NCI-H526 treated with DMSO at 0.1 percent for 48 hours (cell line): ENCODE results near the gene DYNC2I2.
"Not testable (repeated sequence)": the region's sequence is repeated elsewhere in the genome, so short reads cannot be mapped to it uniquely, and the experiment has no call there.

Experiments used
- DNase-seq: peaks from one replicate; lab custom pipeline; 2025; lab: John Stamatoyannopoulos, UW

The DYNC2I2 gene

GRCh38 chr9:128685636-128686489 is 29.2 kb upstream of the DYNC2I2 start:
- DNase-seq: no peak

DNA sequence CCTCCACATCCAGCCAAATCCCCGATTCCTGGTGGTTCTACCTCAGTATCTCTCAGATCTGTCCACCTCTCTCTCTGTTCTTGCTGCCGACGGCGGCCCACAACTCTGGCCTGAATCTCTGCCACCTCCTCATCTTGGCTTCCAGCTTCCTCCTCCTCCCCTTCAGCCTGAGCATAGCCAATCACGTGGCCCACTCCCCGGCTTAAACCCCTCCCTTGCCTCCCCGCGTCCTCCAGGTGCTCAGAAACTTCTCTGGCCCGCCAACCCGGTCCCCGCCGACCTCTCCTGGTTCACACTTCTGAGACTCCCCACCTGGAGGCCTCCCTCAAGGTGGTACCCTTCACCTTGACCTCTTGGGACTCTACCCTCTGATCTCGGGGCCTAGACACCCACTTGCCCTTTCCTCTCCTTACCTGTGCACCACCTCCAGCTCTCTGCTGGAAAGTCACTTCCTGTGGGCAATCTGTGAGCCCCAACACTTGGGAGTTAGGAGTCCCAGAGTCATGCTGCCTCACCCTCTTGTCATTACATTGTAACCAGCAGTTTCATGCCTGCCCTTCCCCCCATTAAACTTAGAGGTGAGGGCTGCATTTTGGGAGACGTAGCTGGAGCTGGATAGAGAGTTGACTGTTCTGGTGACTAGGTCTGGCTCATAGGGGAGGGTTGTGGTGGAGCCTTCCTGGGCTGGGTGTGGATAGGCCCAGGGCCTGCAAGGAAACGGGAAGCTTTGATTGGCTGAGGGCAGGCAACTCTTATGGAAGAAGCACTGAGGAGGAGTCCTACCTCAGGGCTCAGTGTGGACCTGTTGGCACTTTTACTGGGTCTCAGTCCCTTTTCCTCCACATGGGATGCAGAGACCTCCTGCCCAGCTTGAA is 27.9 kb upstream of the DYNC2I2 start:
- DNase-seq: peak; percentile 61

- DNase-seq: no peak
Measured at GRCh38 chr9:128684065-128684324, 27.3 kb upstream of the DYNC2I2 start.

GRCh38 chr9:128683340-128684064 is 26.9 kb upstream of the DYNC2I2 start:
- no peak for DNase-seq

GRCh38 chr9:128677794-128678193 is 21.1 kb upstream of the DYNC2I2 start:
- DNase-seq: no peak

DNA sequence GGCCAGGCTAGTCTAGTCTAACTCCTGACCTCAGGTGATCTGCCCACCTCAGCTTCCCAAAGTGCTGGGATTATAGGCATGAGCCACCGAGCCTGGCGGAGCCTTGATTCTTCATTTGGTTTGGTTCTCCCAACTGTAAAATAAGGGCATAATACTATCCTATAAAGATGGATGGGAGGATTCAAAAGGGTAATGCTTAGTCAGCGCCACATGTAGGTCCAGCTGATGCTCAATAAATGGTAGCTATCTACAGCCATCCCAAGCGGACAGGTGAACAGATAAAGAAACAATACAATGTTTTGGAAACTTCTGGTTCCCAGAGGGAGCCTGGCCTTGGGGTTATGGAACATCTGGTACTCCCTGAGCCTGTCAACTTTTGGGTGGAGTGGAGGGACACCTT is 18.7 kb upstream of the DYNC2I2 start:
- no peak for DNase-seq

DNA sequence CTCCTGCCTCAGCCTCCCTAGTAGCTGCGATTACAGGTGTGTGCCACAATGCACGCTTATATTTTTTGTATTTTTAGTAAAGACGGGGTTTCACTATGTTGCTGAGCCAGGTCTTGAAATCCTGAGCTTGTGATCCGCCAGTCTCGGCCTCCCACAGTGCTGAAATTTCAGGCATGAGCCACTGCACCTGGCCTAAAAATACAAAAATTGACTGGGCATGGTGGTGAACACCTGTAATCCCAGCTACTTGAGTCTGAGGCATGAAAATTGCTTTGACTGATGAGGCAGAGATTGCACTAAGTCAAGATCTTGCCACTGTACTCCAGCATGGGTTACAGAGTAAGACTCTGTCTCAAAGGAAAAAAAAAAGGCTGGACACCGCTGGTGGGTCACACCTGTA is 13.1 kb upstream of the DYNC2I2 start:
- no peak for DNase-seq

- DNase-seq: not testable (repeated sequence)
Measured at GRCh38 chr9:128666481-128666941, 9.9 kb upstream of the DYNC2I2 start.

DNA sequence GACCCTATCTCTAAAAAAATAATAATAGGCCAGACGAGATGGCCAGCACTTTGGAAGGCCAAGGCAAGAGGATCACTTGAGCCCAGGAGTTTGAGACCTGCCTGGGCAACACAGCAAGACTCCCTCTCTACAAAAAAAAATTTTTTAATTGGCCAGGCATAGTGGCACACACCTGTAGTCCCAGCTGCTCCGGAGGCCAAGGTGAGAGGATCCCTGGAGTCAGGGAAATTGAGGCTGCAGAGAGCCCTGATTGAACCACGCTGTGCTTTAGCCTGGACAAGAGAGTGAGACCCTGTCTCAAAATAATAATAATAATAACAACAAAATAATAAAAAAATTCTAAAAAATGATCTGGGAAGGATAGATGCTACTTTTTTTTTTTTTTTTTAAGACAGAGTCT is 1.1 kb upstream of the DYNC2I2 start:
- no peak for DNase-seq

GRCh38 chr9:128657344-128657704 is 677 bp upstream of the DYNC2I2 start:
- no peak for DNase-seq

GRCh38 chr9:128654481-128654880 is 2.2 kb downstream of the DYNC2I2 start:
- no peak for DNase-seq

GRCh38 chr9:128653908-128654307 is 2.7 kb downstream of the DYNC2I2 start:
- no peak for DNase-seq

GRCh38 chr9:128651798-128652197 is 4.8 kb downstream of the DYNC2I2 start:
- DNase-seq: no peak

DNA sequence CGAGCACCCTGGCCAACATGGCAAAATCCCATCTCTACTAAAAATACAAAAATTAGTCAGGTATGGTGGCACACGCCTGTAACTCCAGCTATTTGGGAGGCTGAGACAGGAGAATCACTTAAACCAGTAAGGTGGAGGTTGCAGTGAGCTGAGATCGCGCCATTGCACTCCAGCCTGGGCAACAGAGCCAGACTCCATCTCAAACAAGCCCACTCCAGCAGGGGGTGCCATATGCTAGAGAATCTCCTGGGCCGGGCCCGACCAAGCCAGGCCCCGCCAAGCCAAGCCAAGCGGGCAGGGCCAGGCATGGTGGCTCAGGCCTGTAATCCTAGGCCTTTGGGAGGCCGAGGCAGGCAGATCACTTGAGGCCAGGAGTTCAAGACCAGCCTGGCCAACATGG is 8.4 kb downstream of the DYNC2I2 start:
- DNase-seq: not testable (repeated sequence)

GRCh38 chr9:128643519-128644300 is 12.9 kb downstream of the DYNC2I2 start:
- no peak for DNase-seq

DNA sequence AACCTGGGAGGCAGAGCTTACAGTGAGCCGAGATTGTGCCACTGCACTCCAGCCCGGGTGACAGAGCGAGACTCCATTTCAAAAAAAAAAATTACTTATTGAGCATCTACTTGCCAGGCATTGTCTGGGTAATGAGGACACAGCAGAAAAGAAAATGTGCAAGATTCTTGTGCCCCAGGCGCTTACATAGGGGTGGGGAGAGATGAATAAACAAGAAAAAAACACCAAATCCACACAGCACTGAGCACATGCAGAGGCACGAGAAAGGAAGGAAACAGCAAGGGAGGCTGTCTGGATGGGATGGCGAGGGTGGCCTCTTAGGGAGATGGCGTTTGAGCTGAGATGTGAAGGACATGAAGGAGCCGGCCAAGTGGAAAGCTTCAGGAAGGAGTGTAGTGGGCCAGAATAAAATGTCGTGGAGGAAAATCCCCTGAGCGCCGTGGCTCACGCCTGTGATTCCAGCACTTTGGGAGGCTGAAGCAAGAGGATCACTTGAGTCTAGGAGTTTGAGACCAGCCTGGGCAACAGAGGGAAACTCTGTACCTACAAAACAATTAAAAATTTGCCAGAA is 13.9 kb downstream of the DYNC2I2 start:
- no peak for DNase-seq

DNA sequence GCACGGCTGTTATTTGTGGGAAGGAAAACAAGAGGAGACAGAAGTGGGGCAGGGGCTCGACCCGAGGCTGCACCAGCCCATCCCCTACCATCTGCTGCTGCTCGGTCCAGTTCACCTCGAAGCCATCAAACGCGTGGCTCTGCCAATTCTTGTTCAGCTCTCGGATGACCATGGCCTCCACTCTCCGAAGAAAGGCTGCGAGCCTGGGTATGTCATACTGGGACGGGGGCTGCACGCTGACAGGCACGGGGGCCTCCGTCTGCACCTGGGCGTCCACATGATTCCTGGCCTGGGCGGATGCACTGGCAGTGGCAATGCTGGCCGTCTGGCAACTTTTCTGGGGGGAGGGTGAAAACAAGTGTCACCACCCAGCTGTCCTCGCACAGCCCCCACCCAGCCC is 16.0 kb downstream of the DYNC2I2 start:
- no peak for DNase-seq

DNA sequence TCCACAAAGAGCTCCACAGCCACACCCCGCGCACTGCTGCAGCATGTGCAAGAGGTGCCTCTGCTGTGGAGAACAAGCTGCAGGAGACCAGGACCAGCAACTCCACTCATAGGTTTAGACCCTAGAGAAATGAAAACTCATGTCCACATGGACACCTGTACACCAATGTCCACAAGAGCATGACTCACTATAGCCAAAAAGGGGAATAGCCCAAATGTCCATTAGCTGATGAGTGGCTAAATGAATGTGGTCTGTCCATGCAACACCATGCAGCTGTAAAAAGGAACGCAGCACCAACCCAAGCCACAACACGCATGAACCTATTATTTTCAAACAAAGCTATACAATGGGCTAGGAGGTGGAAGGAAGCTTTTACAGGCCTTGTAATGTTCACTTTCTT is 18.1 kb downstream of the DYNC2I2 start:
- no peak for DNase-seq

DNA sequence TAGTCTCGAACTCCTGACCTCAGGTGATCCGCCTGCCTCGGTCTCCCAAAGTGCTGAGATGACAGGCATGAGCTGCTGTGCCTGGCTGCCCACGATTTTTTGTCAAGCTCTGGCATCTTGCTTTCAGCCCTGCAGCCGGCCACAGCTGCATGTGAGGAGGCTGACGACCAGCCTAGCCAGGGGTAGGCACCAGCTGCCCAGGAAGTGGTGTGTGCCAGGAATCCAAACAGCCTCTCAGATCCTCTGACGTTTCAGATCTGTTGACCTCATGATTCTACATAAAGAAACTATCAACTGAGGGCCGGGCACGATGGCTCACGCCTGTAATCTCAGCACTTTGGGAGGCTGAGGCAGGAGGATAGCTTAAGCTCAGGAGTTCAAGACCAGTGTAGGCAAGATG is 19.0 kb downstream of the DYNC2I2 start:
- no peak for DNase-seq

DNA sequence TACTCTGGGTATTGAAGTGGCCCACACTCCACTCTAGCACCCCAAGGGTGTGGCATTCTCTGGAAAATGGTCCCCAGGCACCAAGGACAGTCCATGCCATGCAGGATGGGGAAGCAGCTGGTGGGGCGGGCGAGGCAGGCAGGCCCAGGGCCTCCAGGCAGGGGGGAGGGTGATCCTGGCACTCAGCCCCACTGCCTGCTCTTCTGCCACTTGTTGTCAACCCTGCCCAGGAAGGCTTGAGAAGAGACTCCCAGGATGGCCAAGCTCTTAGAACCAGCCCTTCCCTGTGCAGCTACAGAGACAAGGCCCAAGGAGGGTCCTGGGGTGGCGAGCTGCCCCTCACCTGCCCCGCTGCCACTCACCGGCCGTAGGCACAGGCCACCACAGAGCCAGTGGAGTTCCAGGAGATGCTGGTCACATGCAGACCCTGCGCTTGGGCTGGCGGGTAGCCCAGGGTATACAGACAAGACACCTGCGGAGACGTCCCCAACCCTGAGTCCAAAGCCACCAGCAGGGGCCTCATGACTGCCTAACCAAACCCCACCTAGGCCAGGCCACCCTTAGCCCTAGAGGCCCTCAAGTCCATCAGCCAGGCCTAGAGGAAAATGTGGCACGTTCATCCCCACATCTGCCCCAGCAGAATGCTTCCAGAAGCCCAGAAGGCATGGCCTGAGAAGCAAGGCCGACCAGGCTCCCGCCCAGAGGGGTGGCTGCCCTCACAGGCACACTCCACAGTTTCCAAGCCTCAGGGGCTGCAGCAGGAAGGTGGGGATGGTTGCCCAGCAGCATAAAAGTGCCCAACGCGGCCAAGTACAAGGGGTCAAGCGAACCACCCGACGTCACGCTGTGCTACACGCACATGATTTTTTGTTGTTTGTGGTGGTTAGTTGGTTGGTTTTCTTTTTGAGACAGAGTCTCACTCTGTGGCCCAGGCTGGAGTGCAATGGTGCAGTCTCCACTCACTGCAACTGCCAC is 19.8 kb downstream of the DYNC2I2 start:
- DNase-seq: no peak
